HepG2 (cell line): ENCODE measurements around the gene C6orf132. TPM values are rescaled to one million over a fixed set of nuclear protein-coding genes. Genes with fewer than 3 reads are reported as not detected.
A peak's percentile ranks its signal among the peaks of the same experiment; 100 is the strongest.

Experiments used
- BRD4 ChIP-seq: sonication (generic); formaldehyde crosslinking; IDR thresholded peaks from 2 replicates; pipeline ENCODE4 v1.4.0; 2020; ENCODE audit warnings: missing genetic modification reagents
- DMAP1 ChIP-seq: IDR thresholded peaks from 2 replicates; pipeline ENCODE4 v1.6.1; 2016
- FOSL2 ChIP-seq: sonication (generic); formaldehyde crosslinking; IDR thresholded peaks from 2 replicates; pipeline ENCODE4 v1.4.0; 2020; ENCODE audit warnings: missing genetic modification reagents
- HOXA9 ChIP-seq: sonication (generic); formaldehyde crosslinking; IDR thresholded peaks from 2 replicates; pipeline ENCODE4 v1.8.1; 2022; ENCODE audit warnings: missing genetic modification reagents, mild to moderate bottlenecking, moderate library complexity, borderline replicate concordance
- NFKBIZ ChIP-seq: IDR thresholded peaks from 2 replicates; pipeline ENCODE4 v1.6.1; 2018; ENCODE audit warnings: missing genetic modification reagents, missing compliant biosample characterization
- NR2F1 ChIP-seq, 2 experiments: fragments of 450-650 bp in 1 of 2; formaldehyde crosslinking in 1 of 2; IDR thresholded peaks; 2 replicates each; pipeline versions ENCODE4 v1.5.0 to v1.6.1; 2016 to 2020; ENCODE audit warnings: mild to moderate bottlenecking in 1 of 2, missing compliant biosample characterization in 1 of 2, missing genetic modification reagents in 1 of 2, moderate library complexity in 1 of 2
- NRL ChIP-seq: sonication (generic); formaldehyde crosslinking; IDR thresholded peaks from 2 replicates; pipeline ENCODE4 v1.5.0; 2020; ENCODE audit warnings: missing genetic modification reagents, mild to moderate bottlenecking, moderate library complexity, borderline replicate concordance
- RBM39 ChIP-seq: fragments of 200-400 bp; formaldehyde crosslinking; IDR thresholded peaks from one replicate; pipeline ENCODE4 v1.6.1; 2018; ENCODE audit warnings: antibody characterized with exemption, mild to moderate bottlenecking, low read depth, low read length; ENCODE audit not compliant: poor library complexity, severe bottlenecking
- SIX4 ChIP-seq: sonication (generic); formaldehyde crosslinking; IDR thresholded peaks from 2 replicates; pipeline ENCODE4 v1.4.0; 2020; ENCODE audit warnings: missing genetic modification reagents
- SRSF4 ChIP-seq: fragments of 200-400 bp; formaldehyde crosslinking; IDR thresholded peaks from one replicate; pipeline ENCODE4 v1.6.1; 2018; ENCODE audit warnings: mild to moderate bottlenecking, low read depth, low read length, moderate library complexity; ENCODE audit not compliant: poor library complexity, severe bottlenecking
- TEAD3 ChIP-seq: optimal IDR thresholded peaks from 2 replicates; pipeline ENCODE3; 2016; ENCODE audit warnings: borderline replicate concordance
- UBTF ChIP-seq: sonication (generic); formaldehyde crosslinking; IDR thresholded peaks from 2 replicates; pipeline ENCODE4 v1.4.0; 2020; ENCODE audit warnings: mild to moderate bottlenecking, missing genetic modification reagents
- YEATS2 ChIP-seq: sonication (generic); formaldehyde crosslinking; IDR thresholded peaks from 2 replicates; pipeline ENCODE4 v1.4.0; 2020; ENCODE audit warnings: missing genetic modification reagents, borderline replicate concordance
- ZBTB21 ChIP-seq: sonication (generic); formaldehyde crosslinking; IDR thresholded peaks from 2 replicates; pipeline ENCODE4 v1.4.0; 2020; ENCODE audit warnings: missing genetic modification reagents
- ZFP62 ChIP-seq: sonication (generic); formaldehyde crosslinking; IDR thresholded peaks from 2 replicates; pipeline ENCODE4 v1.4.0; 2020; ENCODE audit warnings: missing genetic modification reagents
- ZNF207 ChIP-seq: fragments of 450-650 bp; IDR thresholded peaks from 2 replicates; pipeline ENCODE4 v1.6.1; 2016; ENCODE audit warnings: antibody characterized with exemption, borderline replicate concordance
- ZNF276 ChIP-seq: sonication (generic); formaldehyde crosslinking; IDR thresholded peaks from 2 replicates; pipeline ENCODE4 v1.4.0; 2020; ENCODE audit warnings: mild to moderate bottlenecking, low read depth, missing genetic modification reagents
- ZNF3 ChIP-seq: IDR thresholded peaks from 2 replicates; pipeline ENCODE4 v1.7.0; 2017; ENCODE audit warnings: inconsistent platforms
- ZNF644 ChIP-seq: IDR thresholded peaks from 2 replicates; pipeline ENCODE4 v1.6.1; 2016; ENCODE audit warnings: low read depth
- ZNF672 ChIP-seq: sonication (generic); formaldehyde crosslinking; IDR thresholded peaks from 2 replicates; pipeline ENCODE4 v1.8.1; 2022; ENCODE audit warnings: missing genetic modification reagents
- ZNF816 ChIP-seq: sonication (generic); formaldehyde crosslinking; IDR thresholded peaks from 2 replicates; pipeline ENCODE4 v1.8.0; 2022; ENCODE audit warnings: missing genetic modification reagents, mild to moderate bottlenecking, borderline replicate concordance
- polyA plus RNA-seq, 8 experiments: library from polyadenylated mRNA; depleted of rRNA in 3 of 8; stranded (reverse) in 7 of 8; unstranded in 1 of 8; fragments of >200 nt; fragmentation: Illumina TruSeq in 4 of 8; extraction: Trizol in 4 of 8; gene quantifications; 2 replicates each; pipeline versions ENCODE4 v1.2.1 to v1.2.3, GENCODE V29; 2011 to 2016; ENCODE audit warnings: low read depth in 4 of 8, missing spikeins in 1 of 8, mixed read lengths in 1 of 8; ENCODE audit not compliant: insufficient read depth in 1 of 8
- total RNA-seq, 5 experiments: library from RNA; depleted of rRNA; stranded (reverse); fragments of >200 nt; fragmentation: Illumina TruSeq; extraction: Trizol; gene quantifications; 2 replicates each; pipeline ENCODE4 v1.2.3, GENCODE V29; 2016; ENCODE audit warnings: low read depth in 1 of 5
- TF ChIP-seq, protein P1 (sequence below): IDR thresholded peaks from 2 replicates; pipeline ENCODE4 v1.6.1; 2016; ENCODE audit warnings: missing compliant biosample characterization, missing genetic modification reagents, borderline replicate concordance
- TF ChIP-seq, protein P2 (sequence below): sonication (generic); formaldehyde crosslinking; IDR thresholded peaks from 2 replicates; pipeline ENCODE4 v1.5.1; 2020; ENCODE audit warnings: mild to moderate bottlenecking, moderate library complexity, missing genetic modification reagents

Gene C6orf132
- total and polyA plus RNA-seq, 2 of the 13 experiments (the other 11 are each of a cell fraction or from before 2014, with no cell fraction given): 0.78 to 3.0 TPM

GRCh38 chr6:42106112-42107023 is 36.1 kb downstream of the C6orf132 start (continued):
- TF ChIP-seq, protein P1, sequence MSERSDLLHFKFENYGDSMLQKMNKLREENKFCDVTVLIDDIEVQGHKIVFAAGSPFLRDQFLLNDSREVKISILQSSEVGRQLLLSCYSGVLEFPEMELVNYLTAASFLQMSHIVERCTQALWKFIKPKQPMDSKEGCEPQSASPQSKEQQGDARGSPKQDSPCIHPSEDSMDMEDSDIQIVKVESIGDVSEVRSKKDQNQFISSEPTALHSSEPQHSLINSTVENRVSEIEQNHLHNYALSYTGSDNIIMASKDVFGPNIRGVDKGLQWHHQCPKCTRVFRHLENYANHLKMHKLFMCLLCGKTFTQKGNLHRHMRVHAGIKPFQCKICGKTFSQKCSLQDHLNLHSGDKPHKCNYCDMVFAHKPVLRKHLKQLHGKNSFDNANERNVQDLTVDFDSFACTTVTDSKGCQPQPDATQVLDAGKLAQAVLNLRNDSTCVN (CRISPR knock-in tag): 0 out of 2 replicates have a peak, but pooled peaks have one; percentile 21
- peak; percentile 53; the same call in 1 of the 2 replicates for TF ChIP-seq UBTF (CRISPR knock-in tag)
- TF ChIP-seq ZNF207: no peak
- TF ChIP-seq DMAP1 (CRISPR knock-in tag): no peak
- TF ChIP-seq ZNF644 (CRISPR knock-in tag): peak; percentile 84; the same call in 1 of the 2 replicates
- no peak; the same call in 1 of the 2 replicates for TF ChIP-seq NRL (CRISPR knock-in tag)
- peak; percentile 43 for TF ChIP-seq TEAD3 (CRISPR knock-in tag)
- TF ChIP-seq, protein P2, sequence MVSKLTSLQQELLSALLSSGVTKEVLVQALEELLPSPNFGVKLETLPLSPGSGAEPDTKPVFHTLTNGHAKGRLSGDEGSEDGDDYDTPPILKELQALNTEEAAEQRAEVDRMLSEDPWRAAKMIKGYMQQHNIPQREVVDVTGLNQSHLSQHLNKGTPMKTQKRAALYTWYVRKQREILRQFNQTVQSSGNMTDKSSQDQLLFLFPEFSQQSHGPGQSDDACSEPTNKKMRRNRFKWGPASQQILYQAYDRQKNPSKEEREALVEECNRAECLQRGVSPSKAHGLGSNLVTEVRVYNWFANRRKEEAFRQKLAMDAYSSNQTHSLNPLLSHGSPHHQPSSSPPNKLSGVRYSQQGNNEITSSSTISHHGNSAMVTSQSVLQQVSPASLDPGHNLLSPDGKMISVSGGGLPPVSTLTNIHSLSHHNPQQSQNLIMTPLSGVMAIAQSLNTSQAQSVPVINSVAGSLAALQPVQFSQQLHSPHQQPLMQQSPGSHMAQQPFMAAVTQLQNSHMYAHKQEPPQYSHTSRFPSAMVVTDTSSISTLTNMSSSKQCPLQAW: 0 out of 2 replicates have a peak, but pooled peaks have one; percentile 26
- TF ChIP-seq ZNF3 (CRISPR knock-in tag): no peak
- TF ChIP-seq YEATS2: no peak
- TF ChIP-seq SRSF4: no peak
- TF ChIP-seq RBM39: no peak
- TF ChIP-seq FOSL2 (CRISPR knock-in tag): peak; percentile 59
- TF ChIP-seq SIX4 (CRISPR knock-in tag): no peak
- TF ChIP-seq BRD4: no peak
- TF ChIP-seq NR2F1 (CRISPR knock-in tag; IDR thresholded peaks at IDR 0.05): peak in 1 of 2 experiments; percentile 24; a peak in 1 of 4 replicates
- no peak for TF ChIP-seq ZNF276 (CRISPR knock-in tag)
- TF ChIP-seq NFKBIZ (CRISPR knock-in tag): no peak
- no peak for TF ChIP-seq ZFP62 (CRISPR knock-in tag)
- no peak for TF ChIP-seq ZBTB21 (CRISPR knock-in tag)
- TF ChIP-seq ZNF816 (CRISPR knock-in tag): no peak
- TF ChIP-seq HOXA9 (CRISPR knock-in tag): no peak
- no peak for TF ChIP-seq ZNF672 (CRISPR knock-in tag)
